OCI-LY1 (cell line): Measurements from ENCODE around the gene CACNG4.

ENCODE experiments used
- EZH2 ChIP-seq: fragments of 200-600 bp; sonication (generic), shearing (Covaris generic); IDR thresholded peaks from 2 replicates; pipeline ENCODE4 v1.8.0; 2017; ENCODE audit warnings: borderline replicate concordance, mixed run types, mild to moderate bottlenecking, antibody characterized with exemption, low read length, moderate library complexity, mixed read lengths
- TF ChIP-seq, protein P1 (sequence below): fragments of 200-600 bp; sonication (generic), shearing (Covaris generic); IDR thresholded peaks from 2 replicates; pipeline ENCODE4 v1.5.1; 2017; ENCODE audit warnings: mild to moderate bottlenecking, antibody characterized with exemption, low read length, moderate library complexity, mixed read lengths

DNA sequence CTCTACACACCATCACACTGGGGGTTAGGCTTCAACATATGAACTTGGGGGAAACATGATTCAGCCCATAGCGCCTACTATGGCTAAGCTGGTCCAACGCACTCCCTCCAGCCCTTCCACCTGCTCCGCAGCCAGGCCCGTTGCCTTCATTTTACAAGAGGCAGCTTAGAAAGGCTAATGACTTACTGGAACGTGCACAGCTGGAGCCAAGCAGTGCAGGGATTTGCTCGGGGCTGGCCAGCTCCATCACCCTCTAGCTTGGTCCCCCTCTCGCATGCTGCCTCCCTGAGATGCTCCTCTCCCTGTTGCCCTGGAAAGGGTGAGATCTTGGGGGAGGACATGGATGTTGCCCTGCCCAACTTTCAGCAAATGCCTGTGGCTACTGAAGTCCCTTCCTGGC, 77.0 kb downstream of the CACNG4 start:
- TF ChIP-seq, protein P1, sequence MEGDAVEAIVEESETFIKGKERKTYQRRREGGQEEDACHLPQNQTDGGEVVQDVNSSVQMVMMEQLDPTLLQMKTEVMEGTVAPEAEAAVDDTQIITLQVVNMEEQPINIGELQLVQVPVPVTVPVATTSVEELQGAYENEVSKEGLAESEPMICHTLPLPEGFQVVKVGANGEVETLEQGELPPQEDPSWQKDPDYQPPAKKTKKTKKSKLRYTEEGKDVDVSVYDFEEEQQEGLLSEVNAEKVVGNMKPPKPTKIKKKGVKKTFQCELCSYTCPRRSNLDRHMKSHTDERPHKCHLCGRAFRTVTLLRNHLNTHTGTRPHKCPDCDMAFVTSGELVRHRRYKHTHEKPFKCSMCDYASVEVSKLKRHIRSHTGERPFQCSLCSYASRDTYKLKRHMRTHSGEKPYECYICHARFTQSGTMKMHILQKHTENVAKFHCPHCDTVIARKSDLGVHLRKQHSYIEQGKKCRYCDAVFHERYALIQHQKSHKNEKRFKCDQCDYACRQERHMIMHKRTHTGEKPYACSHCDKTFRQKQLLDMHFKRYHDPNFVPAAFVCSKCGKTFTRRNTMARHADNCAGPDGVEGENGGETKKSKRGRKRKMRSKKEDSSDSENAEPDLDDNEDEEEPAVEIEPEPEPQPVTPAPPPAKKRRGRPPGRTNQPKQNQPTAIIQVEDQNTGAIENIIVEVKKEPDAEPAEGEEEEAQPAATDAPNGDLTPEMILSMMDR = no peak
- no peak for TF ChIP-seq EZH2
